ENCODE results near the gene EEA1.

The EEA1 gene

GRCh38 chr12:92886131-92886530, 43.0 kb downstream of the EEA1 start:
- no peak for DNase-seq (ENCODE audit: low read depth)

DNA sequence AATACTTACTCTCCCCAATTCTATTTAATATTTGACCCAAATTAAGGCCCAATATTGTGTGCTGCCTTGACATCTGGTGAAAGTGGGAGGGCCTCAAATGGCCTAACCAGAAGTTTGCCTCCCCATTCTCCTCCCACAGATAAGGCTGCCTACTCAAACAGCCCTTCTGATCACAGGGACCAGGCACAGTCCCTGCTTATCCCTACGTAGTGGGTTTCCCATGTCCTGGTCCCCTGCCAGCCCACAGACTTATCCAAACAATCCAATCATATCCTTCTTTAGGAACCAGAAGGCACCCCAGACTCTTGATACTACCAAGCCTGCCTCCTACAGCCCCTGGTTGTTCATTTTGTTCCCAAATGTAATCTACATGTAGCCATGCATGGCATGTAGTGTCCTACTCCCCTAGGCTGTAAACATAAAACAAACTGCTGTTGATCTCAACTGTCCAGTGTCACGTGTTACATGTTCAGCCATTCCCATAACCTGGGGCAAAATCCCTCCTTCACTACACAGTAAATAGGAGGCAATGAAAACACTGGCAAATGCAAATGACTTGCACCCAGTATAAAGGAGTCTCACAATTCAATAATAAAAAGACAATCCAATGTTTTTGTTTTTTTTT, 49.3 kb downstream of the EEA1 start:
- DNase-seq (ENCODE audit: low read depth) = no peak

DNA sequence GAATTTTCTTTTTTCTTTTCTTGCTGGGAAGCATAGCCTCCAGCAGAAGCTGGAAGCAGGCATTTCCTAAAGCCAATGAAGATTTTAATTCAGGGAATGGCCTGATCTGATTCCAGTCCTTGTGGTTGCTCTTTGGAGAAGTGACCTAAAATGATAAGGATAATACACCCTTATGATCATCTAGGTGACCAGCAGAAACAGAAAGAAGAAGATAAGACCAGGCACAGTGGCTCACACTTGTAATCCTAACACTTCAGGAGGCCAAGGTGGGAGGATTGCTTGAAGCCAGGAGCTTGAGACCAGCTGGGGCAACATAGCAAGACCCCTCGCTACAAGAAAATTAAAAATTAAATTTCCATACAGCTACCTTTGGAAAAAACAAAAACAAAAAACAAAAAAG, 51.2 kb downstream of the EEA1 start:
- DNase-seq (ENCODE audit: low read depth) = no peak

DNA sequence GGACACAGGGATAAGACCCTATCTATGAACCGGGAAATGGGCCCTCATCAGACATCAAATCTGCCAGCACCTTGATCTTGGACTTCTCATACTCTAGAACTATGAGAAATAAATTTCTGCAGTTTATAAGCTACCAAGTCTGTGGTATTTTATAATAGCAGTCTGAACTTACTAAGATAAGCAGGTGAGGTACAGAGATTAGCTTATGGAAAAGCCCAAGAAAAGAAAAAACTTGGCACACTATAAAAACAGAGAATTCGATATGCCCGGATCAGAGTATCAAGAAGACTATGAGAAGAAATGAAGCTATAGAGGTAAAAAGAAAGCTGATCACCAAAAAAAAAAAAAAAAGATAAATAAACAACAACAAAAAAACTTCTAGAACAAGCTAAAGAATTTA, 52.6 kb downstream of the EEA1 start:
- DNase-seq (ENCODE audit: low read depth) = no peak

DNA sequence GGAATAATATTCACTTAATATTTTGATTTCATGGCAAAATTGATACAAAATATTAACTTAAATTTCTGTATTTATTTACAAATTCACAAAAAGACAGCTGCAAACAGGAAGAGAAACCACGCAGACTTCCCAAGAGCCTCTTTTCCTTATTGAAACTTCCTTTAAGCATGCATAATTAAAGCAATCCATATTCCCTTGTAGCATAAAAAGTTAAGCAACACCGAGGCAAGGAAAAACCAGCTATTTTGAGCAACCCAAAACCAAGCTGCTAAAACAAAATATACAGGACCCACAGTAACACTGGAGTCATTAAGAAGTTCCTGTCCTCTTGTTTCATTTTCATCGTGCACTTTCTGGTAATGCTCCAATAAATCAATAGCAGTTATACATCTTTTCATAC, 58.0 kb downstream of the EEA1 start:
- no peak for DNase-seq (ENCODE audit: low read depth)

DNA sequence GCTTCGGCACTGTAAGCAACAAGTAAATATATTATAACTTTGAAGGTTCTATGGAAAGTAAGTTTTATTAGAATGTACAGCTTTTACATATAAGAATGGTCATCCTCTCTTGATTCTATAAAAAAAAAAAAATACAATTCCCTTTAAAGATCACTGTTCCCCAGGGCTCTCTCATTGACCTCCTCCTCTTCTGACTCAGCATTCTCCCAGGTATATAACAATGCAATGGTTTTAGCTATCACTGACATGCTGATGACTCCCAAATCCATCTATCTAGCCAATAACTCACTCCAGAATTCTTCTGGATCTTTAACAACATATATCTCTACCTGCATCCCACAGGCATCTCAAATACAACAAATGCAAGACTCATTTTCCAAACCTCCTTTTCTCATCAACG, 62.7 kb downstream of the EEA1 start:
- no peak for DNase-seq (ENCODE audit: low read depth)

DNA sequence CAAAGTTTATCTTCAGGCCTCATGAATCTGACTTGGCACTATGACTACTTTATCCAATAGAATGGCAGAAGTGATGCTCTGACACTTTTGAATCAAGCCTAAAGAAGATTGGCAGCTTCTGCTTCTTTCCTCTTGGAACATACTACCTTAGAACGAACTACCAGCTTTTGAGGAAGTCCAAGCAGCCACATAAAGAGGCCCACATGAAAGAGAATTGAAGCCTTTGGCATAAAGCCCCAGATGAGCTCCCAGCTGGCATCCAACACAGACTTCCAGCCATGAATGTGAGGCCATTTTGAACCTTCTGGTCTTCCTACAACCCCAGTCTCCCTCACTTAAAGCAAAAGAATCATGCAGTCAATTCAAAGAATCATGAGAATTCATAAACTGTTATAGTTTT, 65.8 kb downstream of the EEA1 start:
- DNase-seq (ENCODE audit: low read depth) = no peak

DNA sequence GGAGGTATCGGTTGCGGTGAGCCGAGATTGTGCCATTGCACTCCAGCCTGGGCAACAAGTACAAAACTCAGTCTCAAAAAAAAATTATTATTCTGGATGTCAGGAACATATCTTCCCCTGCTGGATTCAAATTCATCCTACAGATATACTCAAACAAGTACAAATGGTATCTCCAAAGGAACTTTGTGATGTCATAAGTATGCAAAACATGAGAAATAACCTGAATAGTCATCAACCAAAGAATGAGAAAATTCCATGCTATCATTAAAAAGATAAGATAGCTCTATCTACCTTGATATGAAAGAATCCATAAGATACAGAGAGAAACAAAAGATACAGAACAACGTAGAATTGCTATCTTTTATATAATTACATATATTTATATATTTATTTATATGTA, 67.7 kb downstream of the EEA1 start:
- DNase-seq (ENCODE audit: low read depth) = no peak

DNA sequence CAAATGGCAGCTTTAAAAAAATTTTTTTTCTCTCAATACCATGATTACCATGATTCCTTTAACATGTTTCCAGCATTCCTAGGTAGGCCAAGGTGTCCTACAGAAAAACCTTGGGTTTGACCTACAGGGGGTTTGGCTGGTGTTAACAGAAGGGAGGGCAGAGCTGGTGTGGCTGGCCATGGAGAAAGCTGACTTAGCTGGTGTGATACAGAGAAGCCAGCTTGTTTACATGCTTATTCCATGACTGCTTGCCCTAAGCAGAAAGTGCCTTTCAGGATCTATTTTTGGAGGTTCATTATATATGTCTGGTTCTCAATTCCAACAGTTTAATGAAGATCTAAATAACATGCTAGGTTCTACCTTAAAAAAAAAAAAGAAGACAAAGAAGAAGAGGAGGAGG, 68.6 kb downstream of the EEA1 start:
- no peak for DNase-seq (ENCODE audit: low read depth)

- DNase-seq (ENCODE audit: low read depth) = no peak
These were observed 69.3 kb downstream of the EEA1 start for GRCh38 chr12:92859650-92860386.

- DNase-seq (ENCODE audit: low read depth) = no peak
These were observed 71.3 kb downstream of the EEA1 start for GRCh38 chr12:92857818-92858217.

GRCh38 chr12:92854344-92854743, 74.8 kb downstream of the EEA1 start:
- DNase-seq (ENCODE audit: low read depth) = no peak

GRCh38 chr12:92848740-92849139, 80.4 kb downstream of the EEA1 start:
- no peak for DNase-seq (ENCODE audit: low read depth)

DNA sequence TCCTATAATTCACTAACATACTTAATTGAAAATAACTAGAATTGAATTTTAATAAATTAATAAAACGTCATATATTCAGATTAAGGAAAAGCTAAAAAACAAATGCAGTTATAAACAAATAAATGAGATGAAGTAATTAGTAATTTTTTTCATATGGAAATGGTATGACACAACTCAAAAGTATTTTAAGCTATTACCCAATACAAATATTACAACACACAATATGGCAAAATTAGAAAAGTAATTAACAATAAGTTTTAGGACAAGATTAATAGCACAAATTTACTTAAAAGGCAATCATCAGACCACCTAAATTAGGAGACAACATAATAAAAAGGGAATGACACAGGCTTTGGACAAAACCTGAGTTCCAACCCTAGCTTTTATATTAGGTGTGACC, 81.7 kb downstream of the EEA1 start:
- DNase-seq (ENCODE audit: low read depth) = no peak

DNA sequence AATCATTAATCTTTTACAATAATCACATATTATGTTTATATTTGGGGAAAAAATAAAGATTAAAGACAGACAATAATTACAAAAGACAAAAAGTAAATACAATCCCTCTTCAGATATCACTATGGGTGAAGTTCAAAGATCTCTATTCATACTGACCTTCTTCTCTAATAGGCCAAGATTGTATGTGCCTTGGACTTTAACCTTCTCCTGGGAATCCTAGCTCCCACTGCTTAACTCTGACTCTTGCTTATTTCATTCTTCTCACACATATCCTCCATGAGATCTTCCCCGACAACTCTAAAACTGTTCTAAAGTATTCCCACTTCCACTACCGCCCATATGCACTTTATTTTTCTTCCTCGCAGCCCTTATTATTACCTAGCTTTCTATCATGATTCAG, 83.8 kb downstream of the EEA1 start:
- DNase-seq (ENCODE audit: low read depth) = no peak

- no peak for DNase-seq (ENCODE audit: low read depth)
These were observed 84.8 kb downstream of the EEA1 start for GRCh38 chr12:92844151-92844763.

DNA sequence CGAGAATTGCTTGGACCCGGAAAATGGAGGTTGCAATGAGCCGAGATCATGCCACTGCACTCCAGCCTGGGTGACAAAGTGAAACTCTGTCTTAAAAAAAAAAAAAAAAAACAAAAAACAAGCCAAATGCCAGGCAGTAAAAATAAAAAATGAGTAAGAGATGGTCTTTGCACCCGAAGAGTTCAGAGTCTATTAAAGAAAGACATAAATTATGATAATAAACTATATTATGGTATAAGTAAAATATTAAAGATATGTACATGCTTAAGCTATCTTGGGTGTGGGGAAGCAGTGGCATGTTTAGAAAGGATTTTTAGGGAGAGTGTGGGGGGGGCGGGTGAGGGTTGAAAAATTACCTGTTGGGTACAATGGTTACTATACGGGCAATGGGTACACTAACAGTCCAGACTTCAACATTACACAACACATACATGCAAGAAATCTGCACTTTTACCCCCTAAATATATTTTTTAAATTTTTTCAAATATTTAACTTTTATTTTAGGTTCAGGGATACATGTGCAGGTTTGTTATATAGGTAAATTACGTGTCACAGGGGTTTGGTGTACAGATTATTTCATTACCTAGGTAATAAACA, 99.3 kb downstream of the EEA1 start:
- DNase-seq (ENCODE audit: low read depth) = no peak

GRCh38 chr12:92828565-92828964, 100.5 kb downstream of the EEA1 start:
- no peak for DNase-seq (ENCODE audit: low read depth)

DNA sequence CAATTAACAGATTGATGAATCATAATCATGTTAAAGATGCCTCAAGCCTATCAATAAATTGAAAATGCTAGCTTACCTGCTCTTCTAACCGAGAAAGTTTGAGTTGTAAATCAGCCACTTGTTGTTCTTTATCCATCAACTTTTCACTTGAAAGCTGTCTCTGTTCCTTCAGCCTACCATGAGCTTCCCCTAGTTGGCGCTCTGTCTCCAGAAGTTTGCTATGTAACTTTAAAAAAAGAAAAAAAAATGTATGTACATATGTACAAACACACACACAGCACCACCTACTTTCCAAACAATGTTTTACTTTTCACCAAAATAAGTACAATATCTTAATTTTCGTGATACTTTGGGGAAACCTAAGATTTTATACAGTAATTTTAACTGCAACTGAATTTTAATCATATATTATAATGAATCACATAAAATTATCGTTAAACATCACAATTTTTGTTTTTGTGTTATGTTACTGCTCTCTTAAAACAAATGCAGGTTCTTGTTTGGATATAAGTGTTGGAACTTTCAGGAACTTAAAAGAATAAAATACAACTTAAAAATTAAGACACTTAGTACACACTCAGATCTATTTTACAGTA, 101.2 kb downstream of the EEA1 start:
- no peak for DNase-seq (ENCODE audit: low read depth)

GRCh38 chr12:92821142-92821541, 108.0 kb downstream of the EEA1 start:
- DNase-seq (ENCODE audit: low read depth) = no peak

GRCh38 chr12:92814584-92814983, 114.5 kb downstream of the EEA1 start:
- no peak for DNase-seq (ENCODE audit: low read depth)

DNA sequence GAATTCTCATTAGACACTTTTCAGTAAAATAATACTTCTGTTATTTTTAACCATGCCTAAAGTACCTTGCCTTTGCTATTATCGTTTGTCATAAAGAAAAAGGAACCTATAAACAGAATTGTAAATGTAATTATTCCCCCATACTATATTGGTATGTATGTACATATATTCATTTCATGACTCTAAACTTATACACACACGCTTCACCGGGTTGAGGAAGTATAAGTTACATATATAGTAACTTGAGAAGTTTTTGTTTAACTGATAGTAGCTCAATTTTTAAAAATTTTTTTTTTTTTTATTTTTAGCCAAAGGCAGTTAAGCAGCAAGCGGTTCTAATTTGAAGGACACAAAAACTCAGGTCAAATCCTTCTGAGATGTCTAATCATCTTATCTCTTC, 118.7 kb downstream of the EEA1 start:
- DNase-seq (ENCODE audit: low read depth) = no peak

DNA sequence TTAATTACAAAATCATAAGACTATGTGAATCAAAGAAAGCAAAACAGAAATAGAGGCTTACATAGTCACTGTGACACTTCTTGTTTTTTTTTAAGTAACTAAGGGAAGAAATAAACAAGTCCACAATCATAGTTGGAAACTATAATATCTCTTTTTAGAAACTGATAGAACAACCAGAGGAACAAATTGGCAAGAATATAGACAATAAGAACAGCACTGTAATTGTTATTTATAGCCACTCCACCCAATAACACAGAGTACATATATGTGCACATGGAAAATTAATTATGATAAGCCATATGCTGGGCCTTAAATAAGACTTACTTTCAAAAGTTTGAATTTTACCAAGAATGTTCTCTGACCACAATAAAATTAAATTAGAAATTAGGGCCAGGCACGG, 125.2 kb downstream of the EEA1 start:
- DNase-seq (ENCODE audit: low read depth) = no peak
